ENCODE measurements around the gene TOGARAM2. TPM values are rescaled to one million over a fixed set of nuclear protein-coding genes. Genes with fewer than 3 reads are reported as not detected.

TOGARAM2 gene
- total and polyA plus RNA-seq, 3 donors from 2014 or later: 2.1 to 5.2 (median 3.5) TPM

- intact Hi-C loops (cut with DNase I; ENCODE audit: low total_unique reads): loop anchor here (10.0 kb wide), 1 partner anchor 224 kb away; no protein-coding TSS in a partner anchor
- whole genome bisulfite sequencing, 2 donors: 73 to 77% methylated on average over 5 of the region's 5 CpGs
- Histone ChIP-seq H3K4me1 (no peaks in the 10 kb centered on the region), H3K27me3 (no peaks in the 10 kb centered on the region), H3K27ac (no peak overlapping the region), H3K4me3 (no peak overlapping the region), H3K9me3 (no peaks in the 10 kb centered on the region), H3K36me3 (ENCODE audit: low read depth, missing control alignments) (no peaks in the 10 kb centered on the region)
- DNase-seq: no peak
- TF ChIP-seq POLR2A (IDR thresholded peaks at IDR 0.05): no peak
- TF ChIP-seq CTCF (IDR thresholded peaks at IDR 0.05): no peak
Observed at GRCh38 chr2:28960401-28960800, 20.7 kb upstream of the TOGARAM2 start.

GRCh38 chr2:28962505-28962904, 18.6 kb upstream of the TOGARAM2 start:
- WGBS, 2 donors: 96 to 100% methylated on average over 1 of the region's 1 CpG
- intact Hi-C loops (cut with DNase I; ENCODE audit: low total_unique reads): loop anchor here (10.0 kb wide), 1 partner anchor 222 kb away; no protein-coding TSS in a partner anchor

GRCh38 chr2:28970464-28971160, 10.5 kb upstream of the TOGARAM2 start:
- peaks cover 17% of the 10 kb centered on the region for H3K4me1 ChIP-seq
- intact Hi-C loops (cut with DNase I; ENCODE audit: low total_unique reads): no loop called here
- H3K4me3 ChIP-seq: no peak overlapping the region
- 81 to 87% methylated on average over 6 of the region's 6 CpGs for WGBS, 2 donors
- H3K36me3 ChIP-seq (ENCODE audit: low read depth, missing control alignments): no peaks in the 10 kb centered on the region
- H3K27ac ChIP-seq: no peak overlapping the region
- H3K9me3 ChIP-seq: no peaks in the 10 kb centered on the region
- DNase-seq: no peak
- TF ChIP-seq CTCF (IDR thresholded peaks at IDR 0.05) (no peak), POLR2A (IDR thresholded peaks at IDR 0.05) (no peak)
- no peaks in the 10 kb centered on the region for H3K27me3 ChIP-seq

More at GRCh38 chr2:28962505-28962904, 18.6 kb upstream of the TOGARAM2 start:
- no peaks in the 10 kb centered on the region for H3K36me3 ChIP-seq (ENCODE audit: low read depth, missing control alignments)
- DNase-seq: no peak
- no peaks in the 10 kb centered on the region for H3K4me1 ChIP-seq
- H3K4me3 ChIP-seq: no peak overlapping the region
- TF ChIP-seq POLR2A (IDR thresholded peaks at IDR 0.05) (no peak), CTCF (IDR thresholded peaks at IDR 0.05) (no peak)
- H3K9me3 ChIP-seq: no peaks in the 10 kb centered on the region
- no peak overlapping the region for H3K27ac ChIP-seq
- no peaks in the 10 kb centered on the region for H3K27me3 ChIP-seq

- intact Hi-C loops (cut with DNase I; ENCODE audit: low total_unique reads): no loop called here
- TF ChIP-seq CTCF (IDR thresholded peaks at IDR 0.05) (no peak), POLR2A (IDR thresholded peaks at IDR 0.05) (no peak)
- no peak overlapping the region for H3K27ac ChIP-seq
- no peaks in the 10 kb centered on the region for H3K27me3 ChIP-seq
- H3K36me3 ChIP-seq (ENCODE audit: low read depth, missing control alignments): no peaks in the 10 kb centered on the region
- DNase-seq: no peak
- 88 to 91% methylated on average over 6 of the region's 6 CpGs for WGBS, 2 donors
- H3K9me3 ChIP-seq: no peaks in the 10 kb centered on the region
- H3K4me1 ChIP-seq: peaks cover 17% of the 10 kb centered on the region
- H3K4me3 ChIP-seq: no peak overlapping the region
Observed at GRCh38 chr2:28972778-28973335, 8.2 kb upstream of the TOGARAM2 start.

Data from testis (tissue), 3 donors.